Ishikawa (cell line): ENCODE data around the gene DNASE1L2.

Source experiments
- CEBPB ChIP-seq: IDR thresholded peaks from 2 replicates; pipeline ENCODE4 v1.6.1; 2012
- CREB1 ChIP-seq: IDR thresholded peaks from 2 replicates; pipeline ENCODE4 v1.6.1; 2012; ENCODE audit warnings: low read depth
- EGR1 ChIP-seq: IDR thresholded peaks from 2 replicates; pipeline ENCODE4 v1.6.1; 2012
- EP300 ChIP-seq: IDR thresholded peaks from 2 replicates; pipeline ENCODE4 v1.6.1; 2012; ENCODE audit warnings: borderline replicate concordance
- FOXM1 ChIP-seq: IDR thresholded peaks from 2 replicates; pipeline ENCODE4 v1.6.1; 2012; ENCODE audit warnings: low read depth, borderline replicate concordance
- NFIC ChIP-seq: IDR thresholded peaks from 2 replicates; pipeline ENCODE4 v1.6.1; 2012
- RAD21 ChIP-seq: IDR thresholded peaks from 2 replicates; pipeline ENCODE4 v1.6.1; 2012; ENCODE audit warnings: low read depth
- TAF1 ChIP-seq: IDR thresholded peaks from 2 replicates; pipeline ENCODE4 v1.6.1; 2012; ENCODE audit warnings: low read depth, mild to moderate bottlenecking
- TCF12 ChIP-seq: IDR thresholded peaks from 2 replicates; pipeline ENCODE4 v1.6.1; 2012; ENCODE audit warnings: low read depth
- TEAD4 ChIP-seq: IDR thresholded peaks from 2 replicates; pipeline ENCODE4 v1.6.1; 2012
- USF1 ChIP-seq: IDR thresholded peaks from 2 replicates; pipeline ENCODE4 v1.6.1; 2012
- YY1 ChIP-seq: IDR thresholded peaks from 2 replicates; pipeline ENCODE4 v1.6.1; 2012; ENCODE audit warnings: low read depth
- ZBTB7A ChIP-seq: IDR thresholded peaks from 2 replicates; pipeline ENCODE4 v1.6.1; 2012; ENCODE audit warnings: low read depth
- TF ChIP-seq, protein P1 (sequence below): IDR thresholded peaks from 2 replicates; pipeline ENCODE4 v1.6.1; 2012; ENCODE audit warnings: low read depth, mild to moderate bottlenecking
- TF ChIP-seq, protein P2 (sequence below): IDR thresholded peaks from 2 replicates; pipeline ENCODE4 v1.6.1; 2012

DNASE1L2 gene

GRCh38 chr16:2270588-2271470, 34.6 kb downstream of the DNASE1L2 start:
- TF ChIP-seq TEAD4 (no peak), EP300 (no peak)

DNA sequence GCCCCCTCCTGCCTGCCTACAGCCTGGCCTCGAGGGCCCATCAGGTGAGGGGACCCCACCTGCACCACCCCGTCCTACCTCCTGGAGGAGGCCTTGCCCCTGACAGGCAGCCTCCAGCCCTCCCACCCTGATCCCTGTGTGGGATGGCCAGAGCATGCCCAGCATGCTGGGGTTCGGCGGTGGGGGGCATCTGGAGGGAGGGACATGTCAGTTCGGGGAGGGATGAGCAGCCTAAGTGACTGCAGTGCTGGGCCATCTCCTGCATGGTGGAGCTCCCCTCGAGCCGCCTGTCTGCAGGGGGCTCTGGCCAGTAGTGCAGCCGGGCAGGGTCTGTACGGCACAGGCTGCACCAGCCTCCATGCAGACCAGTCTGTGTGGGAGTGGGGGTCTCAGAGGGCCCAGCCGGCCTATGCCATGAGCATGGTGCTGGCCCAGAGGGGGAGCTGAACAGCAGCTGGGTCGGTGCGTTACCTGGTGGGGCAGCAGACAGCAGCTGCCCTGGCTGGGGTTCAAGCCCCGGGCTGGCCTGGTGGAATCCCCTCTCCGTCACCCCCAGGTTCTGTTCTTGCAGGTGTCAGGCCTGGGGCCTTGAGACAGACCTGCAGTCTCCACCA, 35.7 kb downstream of the DNASE1L2 start:
- TF ChIP-seq CREB1 (no peak), CEBPB (no peak), TEAD4 (no peak), TAF1 (no peak), TCF12 (no peak), ZBTB7A (no peak), YY1 (no peak), FOXM1 (no peak), RAD21 (no peak), NFIC (no peak), USF1 (no peak), EGR1 (no peak), EP300 (no peak)
- TF ChIP-seq, protein P1, sequence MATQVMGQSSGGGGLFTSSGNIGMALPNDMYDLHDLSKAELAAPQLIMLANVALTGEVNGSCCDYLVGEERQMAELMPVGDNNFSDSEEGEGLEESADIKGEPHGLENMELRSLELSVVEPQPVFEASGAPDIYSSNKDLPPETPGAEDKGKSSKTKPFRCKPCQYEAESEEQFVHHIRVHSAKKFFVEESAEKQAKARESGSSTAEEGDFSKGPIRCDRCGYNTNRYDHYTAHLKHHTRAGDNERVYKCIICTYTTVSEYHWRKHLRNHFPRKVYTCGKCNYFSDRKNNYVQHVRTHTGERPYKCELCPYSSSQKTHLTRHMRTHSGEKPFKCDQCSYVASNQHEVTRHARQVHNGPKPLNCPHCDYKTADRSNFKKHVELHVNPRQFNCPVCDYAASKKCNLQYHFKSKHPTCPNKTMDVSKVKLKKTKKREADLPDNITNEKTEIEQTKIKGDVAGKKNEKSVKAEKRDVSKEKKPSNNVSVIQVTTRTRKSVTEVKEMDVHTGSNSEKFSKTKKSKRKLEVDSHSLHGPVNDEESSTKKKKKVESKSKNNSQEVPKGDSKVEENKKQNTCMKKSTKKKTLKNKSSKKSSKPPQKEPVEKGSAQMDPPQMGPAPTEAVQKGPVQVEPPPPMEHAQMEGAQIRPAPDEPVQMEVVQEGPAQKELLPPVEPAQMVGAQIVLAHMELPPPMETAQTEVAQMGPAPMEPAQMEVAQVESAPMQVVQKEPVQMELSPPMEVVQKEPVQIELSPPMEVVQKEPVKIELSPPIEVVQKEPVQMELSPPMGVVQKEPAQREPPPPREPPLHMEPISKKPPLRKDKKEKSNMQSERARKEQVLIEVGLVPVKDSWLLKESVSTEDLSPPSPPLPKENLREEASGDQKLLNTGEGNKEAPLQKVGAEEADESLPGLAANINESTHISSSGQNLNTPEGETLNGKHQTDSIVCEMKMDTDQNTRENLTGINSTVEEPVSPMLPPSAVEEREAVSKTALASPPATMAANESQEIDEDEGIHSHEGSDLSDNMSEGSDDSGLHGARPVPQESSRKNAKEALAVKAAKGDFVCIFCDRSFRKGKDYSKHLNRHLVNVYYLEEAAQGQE: no peak
- TF ChIP-seq, protein P2, sequence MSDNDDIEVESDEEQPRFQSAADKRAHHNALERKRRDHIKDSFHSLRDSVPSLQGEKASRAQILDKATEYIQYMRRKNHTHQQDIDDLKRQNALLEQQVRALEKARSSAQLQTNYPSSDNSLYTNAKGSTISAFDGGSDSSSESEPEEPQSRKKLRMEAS: no peak

DNA sequence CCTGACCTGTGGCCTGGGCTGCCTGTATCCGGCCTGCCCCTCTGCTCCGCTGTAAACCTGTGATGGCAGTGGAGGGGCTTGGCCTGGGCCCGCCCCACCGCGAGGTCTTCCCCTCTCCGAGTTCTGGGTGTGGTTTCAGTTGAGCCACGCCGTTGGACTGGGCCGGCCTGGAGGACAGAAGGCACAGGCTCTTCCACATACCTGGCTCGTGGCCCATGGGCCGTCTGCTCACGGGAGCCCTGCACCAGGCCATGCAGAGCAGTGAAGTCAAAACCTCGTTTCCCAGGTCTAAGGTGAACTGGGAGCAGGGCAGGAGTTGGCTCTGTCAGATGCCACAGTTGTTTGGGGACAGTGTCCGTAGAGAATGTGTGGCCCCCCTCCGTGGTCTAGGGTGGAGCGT, 37.2 kb downstream of the DNASE1L2 start:
- TF ChIP-seq CEBPB (no peak), YY1 (no peak), TEAD4 (no peak), TCF12 (no peak), FOXM1 (no peak), EGR1 (no peak), TAF1 (no peak), USF1 (no peak), NFIC (no peak), RAD21 (no peak), CREB1 (no peak)
- TF ChIP-seq, protein P2: no peak

DNA sequence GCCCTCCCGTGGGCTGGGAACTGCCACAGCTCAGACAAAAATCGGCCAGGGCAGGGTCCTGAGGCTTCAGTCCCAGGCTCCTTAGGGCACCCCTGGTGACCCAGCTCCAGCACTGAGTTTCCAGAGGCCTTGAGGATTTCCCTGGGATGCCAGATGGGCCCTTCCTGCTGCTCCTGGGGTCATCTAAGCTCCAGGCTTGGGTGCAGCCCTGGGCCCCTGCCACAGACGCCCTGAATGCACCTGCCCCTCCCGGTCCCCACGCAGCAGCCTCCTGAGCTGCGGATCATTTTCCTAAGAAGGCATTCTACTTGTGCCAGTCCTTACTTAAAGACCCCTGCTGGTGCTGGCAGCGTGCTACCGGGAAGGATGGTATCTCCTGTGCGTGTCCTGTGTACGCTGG, 37.7 kb downstream of the DNASE1L2 start:
- no peak for TF ChIP-seq NFIC
- TF ChIP-seq CREB1: no peak
- no peak for TF ChIP-seq EP300
- no peak for TF ChIP-seq CEBPB
- TF ChIP-seq TCF12: no peak
- no peak for TF ChIP-seq ZBTB7A
- TF ChIP-seq USF1: no peak
- no peak for TF ChIP-seq FOXM1
- TF ChIP-seq YY1: no peak

- no peak for TF ChIP-seq NFIC
- no peak for TF ChIP-seq EP300
- no peak for TF ChIP-seq CREB1
- no peak for TF ChIP-seq YY1
- no peak for TF ChIP-seq FOXM1
- TF ChIP-seq CEBPB: no peak
- TF ChIP-seq, protein P1: no peak
- no peak for TF ChIP-seq USF1
- TF ChIP-seq EGR1: no peak
- TF ChIP-seq, protein P2: no peak
- TF ChIP-seq TEAD4: no peak
- no peak for TF ChIP-seq TAF1
- no peak for TF ChIP-seq ZBTB7A
- no peak for TF ChIP-seq RAD21
- TF ChIP-seq TCF12: no peak
Observed at GRCh38 chr16:2275476-2276367, 39.5 kb downstream of the DNASE1L2 start.
